ENCODE data around the gene KRT33A.

- TF ChIP-seq CTCF (IDR thresholded peaks at IDR 0.05) (no peak), POLR2A (IDR thresholded peaks at IDR 0.05) (no peak)
These were observed 3.9 kb upstream of the KRT33A start for GRCh38 chr17:41354536-41354935.
